Naive thymus-derived CD8-positive, alpha-beta T cell (primary cell): ENCODE measurements around the gene TPPP2. TPM values are rescaled to one million over a fixed set of nuclear protein-coding genes. Genes with fewer than 3 reads are reported as not detected.

Source experiments
- ATAC-seq, 2 donors: fragments of 150-1000 bp; cut with Tn5 transposase in 1 of 2; sonication (Bioruptor Pico), chemical (Tn5 transposase) in 1 of 2; 1 replicate in 1 of 2; 2 replicates in 1 of 2; pipeline ENCODE4 v1.10.0; 2021; ENCODE audit warnings: mild to moderate bottlenecking in 2 of 2, moderate library complexity in 2 of 2
- POLR2A ChIA-PET: fragments of 350-600 bp; sonication (Branson Sonifier 250); formaldehyde crosslinking; loops from one replicate; lab custom pipeline; 2021; ENCODE audit warnings: antibody characterized with exemption; lab: Charles Lee
- DNase-seq, 10 donors: peaks; one replicate each; pipeline versions ENCODE4 v3.0.0 to v3.0.0-alpha.2; 2020 to 2022
- H3K27ac Mint-ChIP-seq, 10 donors: one replicate each; pipeline ENCODE4 v1.8.0; 2020 to 2022; ENCODE audit warnings: mild to moderate bottlenecking in 10 of 10, mixed read lengths in 10 of 10, moderate library complexity in 4 of 10, inconsistent platforms in 1 of 10
- H3K27me3 Mint-ChIP-seq, 5 donors: one replicate each; pipeline ENCODE4 v1.8.0; 2021 to 2022; ENCODE audit warnings: mixed read lengths in 5 of 5
- H3K36me3 Mint-ChIP-seq, 3 donors: one replicate each; pipeline ENCODE4 v1.8.0; 2020 to 2022; ENCODE audit warnings: mixed read lengths in 3 of 3, mild to moderate bottlenecking in 2 of 3, inconsistent platforms in 1 of 3
- H3K4me1 Mint-ChIP-seq, 4 donors: one replicate each; pipeline ENCODE4 v1.8.0; 2021 to 2022; ENCODE audit warnings: mixed read lengths in 4 of 4
- H3K4me3 Mint-ChIP-seq, 10 donors: one replicate each; pipeline ENCODE4 v1.8.0; 2020 to 2022; ENCODE audit warnings: mild to moderate bottlenecking in 10 of 10, mixed read lengths in 10 of 10, moderate library complexity in 6 of 10, inconsistent platforms in 1 of 10
- H3K9me3 Mint-ChIP-seq, 9 donors: one replicate each; pipeline ENCODE4 v1.8.0; 2020 to 2022; ENCODE audit warnings: mixed read lengths in 9 of 9, mild to moderate bottlenecking in 3 of 9, inconsistent platforms in 1 of 9, moderate library complexity in 1 of 9
- microRNA-seq: library from miRNA; unstranded; fragments of <30 nt; microRNA quantifications from one replicate; pipeline ENCODE4 v1.2.0, GENCODE V29; 2022; ENCODE audit warnings: borderline microRNAs expressed
- polyA plus RNA-seq, 3 donors: library from polyadenylated mRNA; unstranded; fragments of 300-500 nt; fragmentation: Illumina TruSeq; gene quantifications; one replicate each; pipeline ENCODE4 v1.2.3, GENCODE V29; 2021
- total RNA-seq, 8 experiments: library from RNA in 2 of 8; stranded (reverse) in 2 of 8; gene quantifications; one replicate each; pipeline ENCODE4 v1.2.3 and lab custom pipeline; 2021 to 2026

The TPPP2 gene
- total and polyA plus RNA-seq, 5 experiments from 2014 or later, result not detected

DNA sequence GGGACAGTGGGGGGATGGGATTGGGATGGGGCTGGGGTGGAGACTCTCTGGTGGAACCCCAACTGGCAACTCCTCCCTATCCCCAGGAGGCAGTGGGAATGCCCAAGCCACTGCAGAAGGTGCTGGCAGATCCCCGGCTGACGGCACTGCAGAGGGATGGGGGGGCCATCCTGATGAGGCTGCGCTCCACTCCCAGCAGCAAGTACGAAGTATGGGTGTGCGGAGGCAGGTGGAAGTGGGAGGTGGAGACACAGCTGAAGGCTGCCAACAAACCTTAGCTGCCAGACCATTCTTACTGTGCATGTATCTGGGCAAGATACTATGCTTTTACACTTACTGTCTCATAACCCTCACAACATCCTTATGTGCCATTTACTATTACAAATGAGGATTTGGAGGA, 48.3 kb downstream of the TPPP2 start:
- H3K4me1 Mint-ChIP-seq, result no peaks in the 10 kb centered on the region

DNA sequence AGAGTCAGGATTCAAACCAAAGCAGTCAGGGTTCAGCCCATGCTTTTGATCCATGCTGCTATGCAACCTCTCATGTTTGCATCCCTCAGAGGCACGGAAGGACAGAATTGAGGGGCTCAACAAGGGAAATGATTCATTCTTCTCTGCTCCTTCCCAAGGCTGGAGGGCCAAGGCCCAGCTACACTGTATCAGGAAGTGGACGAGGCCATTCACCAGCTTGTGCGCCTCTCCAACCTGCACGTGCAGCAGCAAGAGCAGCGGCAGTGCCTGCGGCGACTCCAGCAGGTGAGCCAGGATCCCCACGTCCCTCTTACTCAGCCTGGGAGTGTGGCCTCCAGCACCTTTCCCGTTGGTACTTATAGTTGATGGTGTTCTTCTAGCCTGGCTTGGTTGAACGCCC, 48.7 kb downstream of the TPPP2 start:
- no peak overlapping the region for H3K4me3 Mint-ChIP-seq
- no peaks in the 10 kb centered on the region for H3K4me1 Mint-ChIP-seq
- no peaks in the 10 kb centered on the region for H3K36me3 Mint-ChIP-seq
- H3K27ac Mint-ChIP-seq, result peak overlapping the region in 1 of 10 donors; percentile 23
- H3K9me3 Mint-ChIP-seq, result no peaks in the 10 kb centered on the region
- DNase-seq, result no peak
- ATAC-seq, result no peak
- H3K27me3 Mint-ChIP-seq, result peaks cover 0 to 6% (median under 1%) of the 10 kb centered on the region in 5 donors
- POLR2A ChIA-PET, result interaction anchor here (1.1 kb wide), 1 partner anchor 25 kb away, joined by 3 read pairs; no protein-coding TSS in a partner anchor

More for the DNA sequence above, 48.3 kb downstream of the TPPP2 start:
- peaks cover 1 to 10% (median 5%) of the 10 kb centered on the region in 5 donors for H3K27me3 Mint-ChIP-seq
- POLR2A ChIA-PET, result interaction anchor here (1.1 kb wide), 1 partner anchor 25 kb away, joined by 3 read pairs; no protein-coding TSS in a partner anchor
- H3K9me3 Mint-ChIP-seq, result no peaks in the 10 kb centered on the region
- H3K4me3 Mint-ChIP-seq, result no peak overlapping the region
- ATAC-seq, result no peak
- DNase-seq, result no peak
- H3K36me3 Mint-ChIP-seq, result no peaks in the 10 kb centered on the region
- H3K27ac Mint-ChIP-seq, result no peak overlapping the region

DNA sequence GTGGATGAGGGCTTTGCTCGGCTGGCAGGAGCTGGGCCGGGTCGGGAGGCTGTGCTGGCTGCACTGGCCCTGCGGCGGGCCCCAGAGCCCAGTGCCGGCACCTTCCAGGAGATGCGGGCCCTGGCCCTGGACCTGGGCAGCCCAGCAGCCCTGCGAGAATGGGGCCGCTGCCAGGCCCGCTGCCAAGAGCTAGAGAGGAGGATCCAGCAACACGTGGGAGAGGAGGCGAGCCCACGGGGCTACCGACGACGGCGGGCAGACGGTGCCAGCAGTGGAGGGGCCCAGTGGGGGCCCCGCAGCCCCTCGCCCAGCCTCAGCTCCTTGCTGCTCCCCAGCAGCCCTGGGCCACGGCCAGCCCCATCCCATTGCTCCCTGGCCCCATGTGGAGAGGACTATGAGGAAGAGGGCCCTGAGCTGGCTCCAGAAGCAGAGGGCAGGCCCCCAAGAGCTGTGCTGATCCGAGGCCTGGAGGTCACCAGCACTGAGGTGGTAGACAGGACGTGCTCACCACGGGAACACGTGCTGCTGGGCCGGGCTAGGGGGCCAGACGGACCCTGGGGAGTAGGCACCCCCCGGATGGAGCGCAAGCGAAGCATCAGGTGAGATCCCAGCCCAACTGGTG, 51.6 kb downstream of the TPPP2 start:
- no peaks in the 10 kb centered on the region for H3K36me3 Mint-ChIP-seq
- ATAC-seq (no peak), DNase-seq (no peak)
- H3K4me1 Mint-ChIP-seq, result peaks cover 2 to 8% (median 3%) of the 10 kb centered on the region in 4 donors
- no peak overlapping the region for H3K27ac Mint-ChIP-seq
- peaks cover 0 to 6% (median 0%) of the 10 kb centered on the region in 5 donors for H3K27me3 Mint-ChIP-seq
- no peak overlapping the region for H3K4me3 Mint-ChIP-seq
- POLR2A ChIA-PET, result interaction anchor here (0.9 kb wide), 1 partner anchor 10 kb away, joined by 4 read pairs; no protein-coding TSS in a partner anchor
- no peaks in the 10 kb centered on the region for H3K9me3 Mint-ChIP-seq

Small RNA genes lying within 50 kb of the gene (microRNA-seq; reads per million reads assigned to microRNA genes)
- not detected for gene MIR6717

Other genes starting within 250 kb of the TPPP2 start
- gene RNASE6, start 248.9 kb upstream of the TPPP2 start, total RNA-seq, result under 1 TPM; 0.74 to 0.81 TPM
- under 1 TPM; 0.43 to 0.80 (median 0.75) TPM for gene RNASE6, start 248.9 kb upstream of the TPPP2 start, polyA plus RNA-seq
- gene RNASE1, start 227.4 kb upstream of the TPPP2 start, total RNA-seq, result 10 to 100 TPM in 1 of 2 experiments, 1 to 10 TPM in 1; 5.6 to 10.3 TPM
- not detected for gene RNASE1, start 227.4 kb upstream of the TPPP2 start, polyA plus RNA-seq
- gene RNASE3, start 138.8 kb upstream of the TPPP2 start, total RNA-seq, result not detected
- gene RNASE3, start 138.8 kb upstream of the TPPP2 start, polyA plus RNA-seq, result not detected
- gene RNASE2, start 74.7 kb upstream of the TPPP2 start, total RNA-seq, result not detected
- not detected for gene RNASE2, start 74.7 kb upstream of the TPPP2 start, polyA plus RNA-seq
- gene METTL17, start 40.2 kb upstream of the TPPP2 start, total RNA-seq, result 100 to 1,000 TPM; 120 to 127 TPM
- 10 to 100 TPM; 29.8 to 50.8 (median 38.2) TPM for gene METTL17, start 40.2 kb upstream of the TPPP2 start, polyA plus RNA-seq
- under 1 TPM; 0.80 to 0.91 TPM for gene SLC39A2, start 30.9 kb upstream of the TPPP2 start, total RNA-seq
- gene SLC39A2, start 30.9 kb upstream of the TPPP2 start, polyA plus RNA-seq, result not detected
- gene NDRG2, start 5.2 kb upstream of the TPPP2 start, total RNA-seq, result 10 to 100 TPM; 30.8 to 35.4 TPM
- gene NDRG2, start 5.2 kb upstream of the TPPP2 start, polyA plus RNA-seq, result 10 to 100 TPM; 24.6 to 32.7 (median 28.3) TPM
- not detected for gene RNASE13, start 4.6 kb downstream of the TPPP2 start, total RNA-seq
- gene RNASE13, start 4.6 kb downstream of the TPPP2 start, polyA plus RNA-seq, result not detected
- not detected for gene RNASE7, start 12.1 kb downstream of the TPPP2 start, total RNA-seq
- not detected for gene RNASE7, start 12.1 kb downstream of the TPPP2 start, polyA plus RNA-seq
- not detected for gene RNASE8, start 27.6 kb downstream of the TPPP2 start, total RNA-seq
- gene RNASE8, start 27.6 kb downstream of the TPPP2 start, polyA plus RNA-seq, result not detected
- gene ARHGEF40, start 40.1 kb downstream of the TPPP2 start, total RNA-seq, result under 1 TPM; 0.08 to 0.36 TPM
- under 1 TPM; 0.03 to 0.45 (median 0.06) TPM for gene ARHGEF40, start 40.1 kb downstream of the TPPP2 start, polyA plus RNA-seq
- gene ZNF219, start 68.4 kb downstream of the TPPP2 start, total RNA-seq, result 1 to 10 TPM; 6.9 to 7.7 TPM
- 1 to 10 TPM; 1.7 to 3.6 (median 1.8) TPM for gene ZNF219, start 68.4 kb downstream of the TPPP2 start, polyA plus RNA-seq
- gene TMEM253, start 70.8 kb downstream of the TPPP2 start, total RNA-seq, result not detected
- gene TMEM253, start 70.8 kb downstream of the TPPP2 start, polyA plus RNA-seq, result not detected
- not detected for gene OR5AU1, start 125.8 kb downstream of the TPPP2 start, total RNA-seq
- not detected for gene OR5AU1, start 125.8 kb downstream of the TPPP2 start, polyA plus RNA-seq
- gene HNRNPC, start 239.2 kb downstream of the TPPP2 start, total RNA-seq, result 100 to 1,000 TPM; 569 to 584 TPM
- gene HNRNPC, start 239.2 kb downstream of the TPPP2 start, polyA plus RNA-seq, result 100 to 1,000 TPM; 795 to 893 (median 875) TPM
- not detected for gene RPGRIP1, start 249.9 kb downstream of the TPPP2 start, total RNA-seq
- under 1 TPM in 1 of 3 donors, not detected in 2; 0.09 TPM for gene RPGRIP1, start 249.9 kb downstream of the TPPP2 start, polyA plus RNA-seq